CD14-positive monocyte (primary cell): Measurements from ENCODE around the gene TUBA1B. TPM values are rescaled to one million over a fixed set of nuclear protein-coding genes. Genes with fewer than 3 reads are reported as not detected.

Experiments
- DNase-seq, 3 donors: peaks; one replicate each; pipeline ENCODE4 v3.0.0-alpha.2; 2011 to 2022
- H2AFZ ChIP-seq: 2 replicates; pipeline ENCODE4 v1.6.0; 2012; ENCODE audit warnings: mild to moderate bottlenecking, low read depth, low read length, inconsistent platforms; ENCODE audit not compliant: insufficient read depth, poor library complexity, severe bottlenecking
- H3K27ac ChIP-seq, 2 donors: 1 replicate in 1 of 2; 2 replicates in 1 of 2; pipeline ENCODE4 v1.5.1; 2012 to 2013; ENCODE audit warnings: low read length in 2 of 2, control low read depth in 1 of 2, inconsistent platforms in 1 of 2, low read depth in 1 of 2, mild to moderate bottlenecking in 1 of 2
- H3K27me3 ChIP-seq, 2 donors: one replicate each; pipeline versions ENCODE4 v1.6.0 to v1.6.1; 2011 to 2013; ENCODE audit warnings: low read length in 2 of 2; ENCODE audit not compliant: control insufficient read depth in 2 of 2, insufficient read depth in 2 of 2
- H3K36me3 ChIP-seq, 2 donors: replicated peaks in 1 of 2; 1 replicate in 1 of 2; 2 replicates in 1 of 2; pipeline versions ENCODE4 v1.5.1 to v1.6.1; 2012 to 2013; ENCODE audit warnings: low read length in 2 of 2, control low read depth in 1 of 2, inconsistent platforms in 1 of 2, mild to moderate bottlenecking in 1 of 2; ENCODE audit not compliant: insufficient read depth in 2 of 2, control insufficient read depth in 1 of 2
- H3K4me1 ChIP-seq, 2 donors: 1 replicate in 1 of 2; 2 replicates in 1 of 2; pipeline versions ENCODE4 v1.5.1 to v1.6.1; 2012 to 2013; ENCODE audit warnings: low read length in 2 of 2, control low read depth in 1 of 2, inconsistent platforms in 1 of 2, mild to moderate bottlenecking in 1 of 2, moderate library complexity in 1 of 2; ENCODE audit not compliant: insufficient read depth in 2 of 2, control insufficient read depth in 1 of 2
- H3K4me2 ChIP-seq: replicated peaks from 2 replicates; pipeline ENCODE3; 2012; ENCODE audit warnings: low read length, moderate library complexity, mild to moderate bottlenecking; ENCODE audit not compliant: poor library complexity, severe bottlenecking; ENCODE audit errors: extremely low read depth
- H3K4me3 ChIP-seq, 3 experiments: fragments of 200-600 bp in 1 of 3; sonication (generic) in 1 of 3; replicated peaks in 1 of 3; 1 replicate in 2 of 3; 2 replicates in 1 of 3; pipeline ENCODE4 v1.5.1; 2011 to 2013; ENCODE audit warnings: low read length in 3 of 3, mild to moderate bottlenecking in 3 of 3, control low read depth in 2 of 3, low read depth in 2 of 3, inconsistent platforms in 1 of 3, moderate library complexity in 1 of 3
- H3K79me2 ChIP-seq: 2 replicates; pipeline ENCODE4 v1.6.0; 2012; ENCODE audit warnings: mild to moderate bottlenecking, control low read depth, inconsistent platforms, low read length, moderate library complexity; ENCODE audit not compliant: insufficient read depth
- H3K9ac ChIP-seq: 2 replicates; pipeline ENCODE4 v1.6.0; 2017; ENCODE audit warnings: low read length, mild to moderate bottlenecking; ENCODE audit not compliant: insufficient read depth, poor library complexity, severe bottlenecking
- H3K9me3 ChIP-seq, 2 donors: replicated peaks in 1 of 2; 1 replicate in 1 of 2; 2 replicates in 1 of 2; pipeline versions ENCODE4 v1.5.1 to v1.6.1; 2012 to 2013; ENCODE audit warnings: low read length in 2 of 2, control low read depth in 1 of 2; ENCODE audit not compliant: control insufficient read depth in 1 of 2, insufficient read depth in 1 of 2
- H4K20me1 ChIP-seq: 2 replicates; pipeline ENCODE4 v1.6.0; 2012; ENCODE audit warnings: mild to moderate bottlenecking, low read length, control low read depth, moderate library complexity; ENCODE audit not compliant: insufficient read depth
- H3K27ac Mint-ChIP-seq, 7 donors: one replicate each; pipeline ENCODE4 v1.8.0; 2020; ENCODE audit warnings: mild to moderate bottlenecking in 7 of 7, mixed read lengths in 7 of 7, moderate library complexity in 6 of 7, inconsistent platforms in 2 of 7
- H3K27me3 Mint-ChIP-seq, 3 donors: one replicate each; pipeline ENCODE4 v1.8.0; 2021 to 2022; ENCODE audit warnings: low read depth in 3 of 3, mild to moderate bottlenecking in 3 of 3, mixed read lengths in 3 of 3, moderate library complexity in 3 of 3, inconsistent platforms in 1 of 3
- H3K36me3 Mint-ChIP-seq, 2 donors: one replicate each; pipeline ENCODE4 v1.8.0; 2020; ENCODE audit warnings: mixed read lengths in 2 of 2, inconsistent platforms in 1 of 2, mild to moderate bottlenecking in 1 of 2
- H3K4me1 Mint-ChIP-seq: one replicate; pipeline ENCODE4 v1.8.0; 2020; ENCODE audit warnings: mild to moderate bottlenecking, mixed read lengths
- H3K4me3 Mint-ChIP-seq, 2 donors: one replicate each; pipeline ENCODE4 v1.8.0; 2020; ENCODE audit warnings: mild to moderate bottlenecking in 2 of 2, mixed read lengths in 2 of 2, moderate library complexity in 1 of 2
- H3K9me3 Mint-ChIP-seq, 7 donors: one replicate each; pipeline ENCODE4 v1.8.0; 2020 to 2022; ENCODE audit warnings: mixed read lengths in 7 of 7, mild to moderate bottlenecking in 6 of 7, moderate library complexity in 6 of 7, inconsistent platforms in 2 of 7
- CTCF ChIP-seq: fragments of 200-600 bp; IDR thresholded peaks from one replicate; pipeline ENCODE4 v1.8.0; 2022; ENCODE audit warnings: antibody characterized with exemption, mild to moderate bottlenecking
- WGBS: methylation state at CpG from one replicate; pipeline ENCODE4 v1.1.5; 2013; ENCODE audit warnings: missing lambda C conversion rate; ENCODE audit not compliant: insufficient coverage; 5-methylcytosine and 5-hydroxymethylcytosine counted together
- intact Hi-C, 2 donors: fragments of 100-400 bp; cut with micrococcal nuclease; formaldehyde crosslinking; loops; one replicate each; pipeline versions ENCODE4 v1.15.0 to v1.15.1; 2023
- polyA minus RNA-seq: library from RNA; depleted of rRNA, polyadenylated mRNA; stranded (reverse); fragments of >200 nt; gene quantifications from 2 replicates; pipeline ENCODE4 v1.2.3, GENCODE V29; 2012
- polyA plus RNA-seq, 3 donors: library from polyadenylated mRNA; depleted of rRNA in 1 of 3; unstranded in 2 of 3; stranded (reverse) in 1 of 3; fragments of 300-500 nt in 2 of 3; fragments of >200 nt in 1 of 3; fragmentation: Illumina TruSeq in 2 of 3; gene quantifications; 1 replicate in 2 of 3; 2 replicates in 1 of 3; pipeline ENCODE4 v1.2.3, GENCODE V29; 2012 to 2021
- total RNA-seq, 12 experiments: library from RNA in 1 of 12; stranded (reverse) in 1 of 12; fragments of 120-200 nt in 1 of 12; gene quantifications; one replicate each; pipeline ENCODE4 v1.2.4 and lab custom pipeline; 2013 to 2026; ENCODE audit warnings: mixed read lengths in 6 of 12, inconsistent platforms in 1 of 12

The TUBA1B gene
- 398 TPM for total RNA-seq (2013)
- polyA plus RNA-seq (100 to 1,000 TPM; 481 to 538 (median 528) TPM), polyA minus RNA-seq (259 and 429 TPM in 2 replicates), total RNA-seq (lab: John Stamatoyannopoulos, UW) (67.3 to 498 (median 135) reads per million in 11 experiments)

- under 1% methylated on average over 77 of the region's 79 CpGs for WGBS
- Mint-ChIP-seq H3K27me3 (no peaks in the 10 kb centered on the region), H3K4me3 (peak within 1 kb of the TSS; percentile 94 to 97), H3K4me1 (peaks cover 38% of the 10 kb centered on the region), H3K9me3 (peaks cover 0 to 2% (median 0%) of the 10 kb centered on the region in 7 donors), H3K27ac (peak within 1 kb of the TSS; percentile 94 to 96 (median 96)), H3K36me3 (peaks cover 31 to 42% of the 10 kb centered on the region in 2 donors)
- TF ChIP-seq CTCF = no peak
- Histone ChIP-seq H3K79me2 (peaks cover 42% of the 10 kb centered on the region), H4K20me1 (peaks cover 38% of the 10 kb centered on the region), H3K4me3 (peak within 1 kb of the TSS; percentile 84 to 99 (median 98)), H3K27ac (peak within 1 kb of the TSS; percentile 94 to 97), H3K9ac (peak within 1 kb of the TSS; percentile 93), H3K4me2 (peak within 1 kb of the TSS; percentile 97), H3K36me3 (peaks cover 22 to 29% of the 10 kb centered on the region in 2 donors), H3K4me1 (peaks cover 27 to 43% of the 10 kb centered on the region in 2 donors), H3K9me3 (no peaks in the 10 kb centered on the region), H2AFZ (peak within 1 kb of the TSS; percentile 70), H3K27me3 (no peaks in the 10 kb centered on the region)
- DNase-seq = peak; percentile 75 to 80 (median 75)
- intact Hi-C loops = loop anchor here (5.0 to 10.0 kb wide), 5 partner anchors 51 to 104 kb away; partner anchors contain the start of gene TUBA1A (in 1 of the 2)
Observed at GRCh38 chr12:49131051-49131893, at the start of gene TUBA1B. TSS of gene TUBA1B (minus strand) at chr12:49131395. CDS start at chr12:49131300, 95 bp downstream.

DNA sequence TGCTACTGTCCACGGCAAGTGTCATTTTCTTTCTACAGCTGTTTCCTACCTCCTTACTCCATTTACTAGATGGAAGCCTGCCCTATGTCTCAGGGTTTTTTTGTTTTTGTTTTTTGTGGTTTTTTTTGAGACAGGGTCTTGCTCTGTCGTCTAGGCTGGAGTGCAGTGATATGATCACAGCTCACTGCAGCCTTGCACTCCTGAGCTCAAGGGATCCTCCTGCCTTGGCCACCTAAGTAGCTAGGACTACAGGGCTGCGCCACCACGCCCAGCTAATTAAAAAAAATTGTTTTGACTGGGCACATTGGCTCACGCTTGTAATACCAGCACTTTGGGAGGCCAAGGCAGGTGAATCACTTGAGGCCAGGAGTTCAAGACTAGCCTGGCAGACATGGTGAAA lies 43.0 kb upstream of the TUBA1B start:
- no peaks in the 10 kb centered on the region for H4K20me1 ChIP-seq
- no peaks in the 10 kb centered on the region for H3K36me3 Mint-ChIP-seq
- no peaks in the 10 kb centered on the region for H3K36me3 ChIP-seq
- H3K4me3 ChIP-seq = no peak overlapping the region
- intact Hi-C loops = no loop called here
- H2AFZ ChIP-seq = no peak overlapping the region
- peaks cover 0 to 4% (median 2%) of the 10 kb centered on the region in 3 donors for H3K27me3 Mint-ChIP-seq
- H3K9me3 ChIP-seq = no peaks in the 10 kb centered on the region
- H3K27ac Mint-ChIP-seq = no peak overlapping the region
- peaks cover 11% of the 10 kb centered on the region for H3K4me1 Mint-ChIP-seq
- H3K4me1 ChIP-seq = peaks cover 11 to 14% of the 10 kb centered on the region in 2 donors
- WGBS = 73% methylated on average over 4 of the region's 5 CpGs
- H3K4me2 ChIP-seq = no peak overlapping the region
- H3K4me3 Mint-ChIP-seq = no peak overlapping the region
- no peak for DNase-seq
- no peak overlapping the region for H3K9ac ChIP-seq
- no peak overlapping the region for H3K27ac ChIP-seq
- TF ChIP-seq CTCF = no peak
- peaks cover 0 to 3% (median 0%) of the 10 kb centered on the region in 7 donors for H3K9me3 Mint-ChIP-seq
- no peaks in the 10 kb centered on the region for H3K79me2 ChIP-seq
- H3K27me3 ChIP-seq = no peaks in the 10 kb centered on the region
